Natural killer cell (primary cell): ENCODE measurements around the gene KIF16B. TPM values are rescaled to one million over a fixed set of nuclear protein-coding genes. Genes with fewer than 3 reads are reported as not detected.

Experiments
- ATAC-seq, 3 donors: fragments of 150-1000 bp in 2 of 3; fragments of 200-7000 bp in 1 of 3; cut with Tn5 transposase; 1 replicate in 1 of 3; 2 replicates in 2 of 3; pipeline ENCODE4 v1.10.0; 2021; ENCODE audit warnings: mild to moderate bottlenecking in 2 of 3, moderate library complexity in 2 of 3
- DNase-seq, 2 donors: peaks; one replicate each; pipeline versions ENCODE4 v3.0.0 to v3.0.0-alpha.2; 2013 to 2021; ENCODE audit warnings: mixed read lengths in 1 of 2
- H3K27ac ChIP-seq: one replicate; pipeline ENCODE4 v1.5.1; 2013; ENCODE audit warnings: mild to moderate bottlenecking, low read length
- H3K27me3 ChIP-seq: one replicate; pipeline ENCODE4 v1.6.1; 2013; ENCODE audit warnings: low read length; ENCODE audit not compliant: control insufficient read depth, insufficient read depth
- H3K36me3 ChIP-seq: one replicate; pipeline ENCODE4 v1.6.1; 2013; ENCODE audit warnings: low read length; ENCODE audit not compliant: control insufficient read depth, insufficient read depth
- H3K4me1 ChIP-seq: one replicate; pipeline ENCODE4 v1.6.1; 2013; ENCODE audit warnings: low read length; ENCODE audit not compliant: control insufficient read depth, insufficient read depth
- H3K4me3 ChIP-seq: one replicate; pipeline ENCODE4 v1.5.1; 2013; ENCODE audit warnings: low read length
- H3K9me3 ChIP-seq: one replicate; pipeline ENCODE4 v1.6.1; 2013; ENCODE audit warnings: low read length; ENCODE audit not compliant: control insufficient read depth, insufficient read depth
- H3K27ac Mint-ChIP-seq, 2 donors: one replicate each; pipeline ENCODE4 v1.8.0; 2022; ENCODE audit warnings: mild to moderate bottlenecking in 2 of 2, mixed read lengths in 2 of 2, moderate library complexity in 1 of 2
- H3K27me3 Mint-ChIP-seq, 2 donors: one replicate each; pipeline ENCODE4 v1.8.0; 2022; ENCODE audit warnings: low read depth in 2 of 2, mixed read lengths in 2 of 2
- H3K36me3 Mint-ChIP-seq: one replicate; pipeline ENCODE4 v1.8.0; 2022; ENCODE audit warnings: mixed read lengths
- H3K4me1 Mint-ChIP-seq, 2 donors: one replicate each; pipeline ENCODE4 v1.8.0; 2022; ENCODE audit warnings: mixed read lengths in 2 of 2
- H3K4me3 Mint-ChIP-seq: one replicate; pipeline ENCODE4 v1.8.0; 2022; ENCODE audit warnings: mild to moderate bottlenecking, moderate library complexity, mixed read lengths
- H3K9me3 Mint-ChIP-seq, 2 donors: one replicate each; pipeline ENCODE4 v1.8.0; 2022; ENCODE audit warnings: mixed read lengths in 2 of 2
- WGBS: methylation state at CpG from one replicate; pipeline ENCODE4 v1.1.7; 2013; ENCODE audit warnings: missing lambda C conversion rate; ENCODE audit not compliant: insufficient coverage; 5-methylcytosine and 5-hydroxymethylcytosine counted together
- intact Hi-C: fragments of 100-400 bp; cut with micrococcal nuclease; formaldehyde crosslinking; loops from one replicate; pipeline ENCODE4 v1.14.2; 2022
- total RNA-seq, 4 donors: library from RNA; stranded (reverse); fragments of 120-200 nt in 1 of 4; gene quantifications; one replicate each; pipeline versions ENCODE4 v1.2.3 to v1.2.4, GENCODE V29; 2013 to 2022
- TF ChIP-seq, protein P1 (sequence below): fragments of 200-600 bp; IDR thresholded peaks from one replicate; pipeline ENCODE4 v1.8.0; 2022; ENCODE audit warnings: antibody characterized with exemption

The KIF16B gene
- total RNA-seq, 3 donors from 2014 or later (not counting 1 experiment from before 2014, with no cell fraction given), result 3.9 to 11.8 (median 9.2) TPM

DNA sequence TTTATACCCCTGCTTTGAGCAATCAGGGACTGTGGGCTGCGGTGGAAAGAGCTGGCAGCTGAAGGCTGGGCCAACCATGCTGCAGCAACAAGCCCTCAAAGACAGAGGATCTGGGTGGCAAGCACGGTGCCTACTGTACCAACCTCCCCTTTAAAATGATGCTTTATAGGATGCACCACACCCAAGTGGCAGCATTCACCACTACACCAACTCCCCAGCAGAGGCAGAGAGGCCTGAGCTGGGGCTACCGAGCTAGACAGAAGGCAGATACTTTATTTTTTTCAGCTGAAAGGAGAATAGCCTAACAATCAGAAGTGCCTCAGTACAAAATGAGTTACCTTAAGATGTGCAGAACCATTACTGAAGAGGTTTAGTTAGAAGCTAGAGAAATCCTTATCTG lies 31.4 kb downstream of the KIF16B start:
- DNase-seq (no peak), ATAC-seq (no peak)
- intact Hi-C loops, result no loop called here
- Mint-ChIP-seq H3K4me1 (peaks cover 5 to 13% of the 10 kb centered on the region in 2 donors), H3K36me3 (no peaks in the 10 kb centered on the region), H3K27me3 (no peaks in the 10 kb centered on the region), H3K4me3 (no peak overlapping the region), H3K9me3 (no peaks in the 10 kb centered on the region), H3K27ac (no peak overlapping the region)
- H3K4me3 ChIP-seq, result no peak overlapping the region
- no peaks in the 10 kb centered on the region for H3K4me1 ChIP-seq
- no peak overlapping the region for H3K27ac ChIP-seq
- H3K9me3 ChIP-seq, result no peaks in the 10 kb centered on the region
- TF ChIP-seq, protein P1, sequence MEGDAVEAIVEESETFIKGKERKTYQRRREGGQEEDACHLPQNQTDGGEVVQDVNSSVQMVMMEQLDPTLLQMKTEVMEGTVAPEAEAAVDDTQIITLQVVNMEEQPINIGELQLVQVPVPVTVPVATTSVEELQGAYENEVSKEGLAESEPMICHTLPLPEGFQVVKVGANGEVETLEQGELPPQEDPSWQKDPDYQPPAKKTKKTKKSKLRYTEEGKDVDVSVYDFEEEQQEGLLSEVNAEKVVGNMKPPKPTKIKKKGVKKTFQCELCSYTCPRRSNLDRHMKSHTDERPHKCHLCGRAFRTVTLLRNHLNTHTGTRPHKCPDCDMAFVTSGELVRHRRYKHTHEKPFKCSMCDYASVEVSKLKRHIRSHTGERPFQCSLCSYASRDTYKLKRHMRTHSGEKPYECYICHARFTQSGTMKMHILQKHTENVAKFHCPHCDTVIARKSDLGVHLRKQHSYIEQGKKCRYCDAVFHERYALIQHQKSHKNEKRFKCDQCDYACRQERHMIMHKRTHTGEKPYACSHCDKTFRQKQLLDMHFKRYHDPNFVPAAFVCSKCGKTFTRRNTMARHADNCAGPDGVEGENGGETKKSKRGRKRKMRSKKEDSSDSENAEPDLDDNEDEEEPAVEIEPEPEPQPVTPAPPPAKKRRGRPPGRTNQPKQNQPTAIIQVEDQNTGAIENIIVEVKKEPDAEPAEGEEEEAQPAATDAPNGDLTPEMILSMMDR, result no peak
- H3K27me3 ChIP-seq, result no peaks in the 10 kb centered on the region
- H3K36me3 ChIP-seq, result no peaks in the 10 kb centered on the region
- 95% methylated on average over 3 of the region's 3 CpGs for WGBS

DNA sequence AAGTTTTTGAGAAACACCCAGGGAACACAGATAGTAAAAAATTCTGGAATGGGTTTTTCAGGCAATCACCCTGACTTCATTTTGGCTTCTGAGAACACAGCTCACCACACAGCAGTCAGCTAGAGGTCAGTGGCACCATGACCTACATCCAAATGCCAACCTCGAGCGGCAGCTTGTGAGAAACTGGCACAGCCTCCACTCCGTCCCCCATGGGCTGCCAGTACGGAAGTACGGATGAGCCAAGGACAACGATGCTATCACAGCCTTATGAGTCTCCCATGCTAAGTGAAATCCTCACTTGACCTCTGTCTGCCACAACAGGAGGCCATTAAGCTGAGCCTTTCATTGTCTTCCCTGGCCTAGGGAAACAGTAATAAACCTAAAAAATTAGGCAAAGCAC lies 32.0 kb downstream of the KIF16B start:
- 80% methylated on average over 6 of the region's 6 CpGs for WGBS
- DNase-seq, result no peak
- H3K36me3 Mint-ChIP-seq, result no peaks in the 10 kb centered on the region
- intact Hi-C loops, result no loop called here
- ATAC-seq, result no peak
- Histone ChIP-seq H3K27me3 (no peaks in the 10 kb centered on the region), H3K4me3 (no peak overlapping the region), H3K36me3 (no peaks in the 10 kb centered on the region), H3K4me1 (no peaks in the 10 kb centered on the region), H3K9me3 (no peaks in the 10 kb centered on the region), H3K27ac (no peak overlapping the region)
- H3K27ac Mint-ChIP-seq, result no peak overlapping the region
- H3K27me3 Mint-ChIP-seq, result no peaks in the 10 kb centered on the region
- H3K9me3 Mint-ChIP-seq, result no peaks in the 10 kb centered on the region
- no peak overlapping the region for H3K4me3 Mint-ChIP-seq
- peaks cover 5 to 15% of the 10 kb centered on the region in 2 donors for H3K4me1 Mint-ChIP-seq
- TF ChIP-seq, protein P1, result no peak

DNA sequence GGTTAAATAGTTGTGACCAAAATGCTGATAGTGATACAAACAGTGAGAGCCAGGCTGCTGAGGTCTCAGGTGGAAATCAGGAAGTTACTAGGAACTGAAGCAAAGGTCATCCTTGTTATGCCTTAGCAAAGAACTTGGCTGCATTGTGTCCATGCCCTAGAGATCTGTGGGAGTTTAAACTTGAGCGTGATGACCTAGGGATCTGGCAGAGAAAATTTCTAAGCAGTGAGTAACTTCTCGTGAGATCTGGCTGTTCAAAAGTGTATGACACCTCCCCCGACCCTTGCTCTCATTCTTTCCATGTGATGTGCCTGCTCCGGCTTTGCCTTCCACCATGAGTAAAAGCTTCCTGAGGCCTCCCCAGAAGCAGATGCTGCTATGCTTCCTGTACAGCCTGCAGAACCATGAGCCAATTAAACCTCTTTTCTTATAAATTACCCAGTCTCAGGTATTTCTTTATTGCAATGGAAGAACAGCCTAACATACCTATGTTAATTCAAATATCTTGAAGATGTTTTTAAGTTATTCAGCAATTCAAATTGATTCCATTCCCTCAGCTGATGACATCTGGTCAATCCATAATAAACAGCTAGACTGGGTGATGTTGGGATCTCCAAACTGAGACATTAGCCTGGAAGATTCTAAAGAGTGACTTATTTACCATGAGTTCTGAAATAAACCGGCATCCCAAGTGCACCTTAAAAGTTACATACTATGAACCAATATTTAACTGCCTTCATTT lies 33.8 kb downstream of the KIF16B start:
- Mint-ChIP-seq H3K27me3 (no peaks in the 10 kb centered on the region), H3K27ac (no peak overlapping the region), H3K4me1 (peaks cover 5 to 10% of the 10 kb centered on the region in 2 donors), H3K9me3 (peaks cover 0 to 2% of the 10 kb centered on the region in 2 donors), H3K36me3 (no peaks in the 10 kb centered on the region), H3K4me3 (no peak overlapping the region)
- no peaks in the 10 kb centered on the region for H3K4me1 ChIP-seq
- 92% methylated on average over 5 of the region's 5 CpGs for WGBS
- H3K36me3 ChIP-seq, result no peaks in the 10 kb centered on the region
- no peak overlapping the region for H3K4me3 ChIP-seq
- DNase-seq (no peak), ATAC-seq (no peak)
- no peak overlapping the region for H3K27ac ChIP-seq
- intact Hi-C loops, result no loop called here
- TF ChIP-seq, protein P1, result no peak
- no peaks in the 10 kb centered on the region for H3K9me3 ChIP-seq
- H3K27me3 ChIP-seq, result no peaks in the 10 kb centered on the region

DNA sequence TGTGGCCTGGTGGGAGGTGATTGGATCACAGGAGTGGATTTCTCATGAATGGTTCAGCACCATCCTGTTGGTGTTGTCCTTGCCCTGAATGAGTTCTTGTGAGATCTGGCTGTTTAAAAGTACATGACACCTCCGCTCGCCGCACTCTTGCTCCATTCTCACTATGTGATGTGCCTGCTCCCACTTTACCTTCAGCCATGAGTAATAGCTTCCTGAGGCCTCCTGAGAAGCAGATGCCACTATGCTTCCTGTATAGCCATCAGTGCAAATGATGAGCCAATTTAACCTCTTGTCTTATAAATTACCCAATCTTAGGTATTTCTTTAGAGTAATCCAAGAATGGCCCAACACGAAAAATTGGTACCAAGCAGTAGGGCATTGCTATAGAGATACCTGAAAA lies 34.5 kb downstream of the KIF16B start:
- Mint-ChIP-seq H3K4me1 (peaks cover 5 to 6% of the 10 kb centered on the region in 2 donors), H3K27me3 (no peaks in the 10 kb centered on the region), H3K36me3 (no peaks in the 10 kb centered on the region), H3K9me3 (peaks cover 0 to 2% of the 10 kb centered on the region in 2 donors), H3K4me3 (no peak overlapping the region), H3K27ac (no peak overlapping the region)
- Histone ChIP-seq H3K4me3 (no peak overlapping the region), H3K27ac (no peak overlapping the region), H3K9me3 (no peaks in the 10 kb centered on the region), H3K27me3 (no peaks in the 10 kb centered on the region), H3K36me3 (no peaks in the 10 kb centered on the region), H3K4me1 (no peaks in the 10 kb centered on the region)
- DNase-seq (no peak), ATAC-seq (no peak)
- intact Hi-C loops, result no loop called here
- 98% methylated on average over 4 of the region's 4 CpGs for WGBS
- TF ChIP-seq, protein P1, result no peak
